HT1080 (cell line): ENCODE measurements around the gene CEP128. TPM values are rescaled to one million over a fixed set of nuclear protein-coding genes. Genes with fewer than 3 reads are reported as not detected.
"Not testable (repeated sequence)": the region's sequence is repeated elsewhere in the genome, so short reads cannot be mapped to it uniquely, and the experiment has no call there.

Experiments used
- DNase-seq: peaks from one replicate; pipeline ENCODE4 v3.0.0-alpha.2; 2015; ENCODE audit warnings: low read depth
- total RNA-seq: library from RNA; depleted of rRNA; stranded (reverse); fragments of >200 nt; shearing (Covaris generic); gene quantifications from 2 replicates; pipeline ENCODE4 v1.2.3, GENCODE V29; 2014

Gene CEP128
- total RNA-seq, 1 experiment from 2014 or later = 5.0 TPM

DNA sequence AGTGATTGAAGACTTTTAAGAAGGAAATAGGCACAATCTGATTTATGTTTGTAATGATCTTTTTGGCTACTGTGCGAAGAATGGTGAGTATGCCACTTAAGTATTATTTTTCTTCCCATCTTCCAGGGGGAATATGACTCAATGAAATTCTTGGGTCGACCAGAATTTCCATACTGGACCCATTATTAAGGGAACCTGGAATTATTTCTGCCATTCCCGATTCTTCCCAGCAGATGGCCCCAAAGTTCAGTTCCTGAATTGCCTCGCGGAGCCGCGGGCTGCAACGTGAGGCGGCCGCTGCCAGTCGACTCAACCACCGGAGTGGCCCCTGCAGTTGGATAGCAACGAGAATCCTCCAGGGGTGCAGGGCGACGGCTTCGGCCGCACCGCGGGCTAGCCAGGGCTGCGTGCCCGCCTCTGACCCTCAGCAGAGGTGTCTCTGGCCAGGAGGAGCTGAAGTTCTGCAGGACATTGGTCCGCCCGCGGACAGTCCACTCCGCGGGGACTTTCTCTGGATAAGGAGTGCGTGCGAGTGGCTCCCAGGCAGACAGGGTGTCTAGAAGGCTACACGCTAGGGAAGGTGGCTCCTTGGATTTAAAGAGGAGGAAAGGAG lies 13.3 kb upstream of the CEP128 start:
- DNase-seq = peak; percentile 73

GRCh38 chr14:80953211-80953610 lies 11.7 kb upstream of the CEP128 start:
- not testable (repeated sequence) for DNase-seq

GRCh38 chr14:80951491-80951890 lies 10.0 kb upstream of the CEP128 start:
- DNase-seq = no peak

GRCh38 chr14:80948291-80948690 lies 6.8 kb upstream of the CEP128 start:
- DNase-seq = no peak

- no peak for DNase-seq
These were observed 5.3 kb upstream of the CEP128 start for GRCh38 chr14:80946797-80947196.

- DNase-seq = peak; percentile 81
These were observed 4.6 kb upstream of the CEP128 start for GRCh38 chr14:80946187-80946586.

DNA sequence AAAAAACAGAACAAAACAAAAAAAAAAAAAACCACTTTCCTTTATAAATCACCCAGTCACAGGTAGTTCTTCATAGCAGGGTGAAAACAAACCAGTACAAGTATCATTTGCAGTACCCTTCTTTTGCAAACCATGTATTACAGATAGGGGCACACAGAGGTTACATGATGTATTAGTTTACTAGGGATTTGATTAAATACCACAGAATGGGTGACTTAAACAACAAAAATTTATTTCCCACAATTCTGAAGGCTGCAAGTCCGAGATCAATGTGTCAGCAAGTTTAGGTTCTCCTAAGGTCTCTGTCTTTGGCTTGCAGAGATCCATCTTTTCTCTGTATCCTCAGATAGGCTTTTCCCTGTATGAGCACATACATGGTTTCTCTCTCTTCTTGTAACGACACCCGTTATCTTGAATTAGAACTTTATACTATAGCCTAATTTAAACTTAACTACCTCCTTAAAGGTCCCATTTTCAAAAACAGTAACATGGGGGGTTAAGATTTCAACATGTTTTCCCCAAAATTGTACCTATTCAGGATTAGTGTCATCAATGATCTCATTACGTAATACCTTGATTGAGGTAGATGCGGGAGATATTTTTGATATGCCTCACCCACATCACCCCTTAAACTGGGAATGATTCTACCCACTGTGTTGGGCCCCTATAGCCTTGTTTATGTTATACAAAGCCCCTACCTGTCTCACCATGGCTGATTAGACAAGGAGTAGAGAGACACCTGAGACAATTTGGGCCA lies 3.5 kb upstream of the CEP128 start:
- no peak for DNase-seq

DNA sequence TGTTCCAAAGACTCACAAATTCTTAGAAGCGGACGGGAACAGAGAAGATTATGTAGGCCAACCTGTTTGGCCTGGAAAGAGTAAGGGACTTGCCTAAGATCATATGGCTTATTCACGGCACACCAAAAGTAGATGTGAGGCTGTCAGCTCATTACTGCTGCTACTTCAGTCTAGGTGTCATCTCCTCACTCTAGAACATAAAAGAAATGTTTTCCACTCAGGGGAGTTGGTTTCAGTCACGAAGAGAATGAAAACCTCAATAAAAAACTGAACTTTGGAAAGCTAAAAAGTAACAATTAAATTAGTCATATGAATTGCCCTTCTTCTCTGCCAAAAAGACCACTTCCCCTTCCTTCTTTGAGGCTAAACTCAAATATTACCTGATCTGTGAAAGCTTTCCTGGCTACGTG lies 658 bp upstream of the CEP128 start:
- no peak for DNase-seq

- DNase-seq = no peak
These were observed 1.4 kb downstream of the CEP128 start for GRCh38 chr14:80940146-80940545.

- no peak for DNase-seq
These were observed 7.9 kb downstream of the CEP128 start for GRCh38 chr14:80933686-80934085.

- no peak for DNase-seq
These were observed 8.3 kb downstream of the CEP128 start for GRCh38 chr14:80933282-80933681.

- DNase-seq = peak; percentile 94
These were observed 10.6 kb downstream of the CEP128 start for GRCh38 chr14:80930836-80931389.

- DNase-seq = no peak
These were observed 11.4 kb downstream of the CEP128 start for GRCh38 chr14:80930095-80930494.

GRCh38 chr14:80927083-80927989 lies 14.2 kb downstream of the CEP128 start:
- no peak for DNase-seq

- DNase-seq = peak; percentile 24
These were observed 15.0 kb downstream of the CEP128 start for GRCh38 chr14:80926397-80927082.

- DNase-seq = no peak
These were observed 17.0 kb downstream of the CEP128 start for GRCh38 chr14:80924365-80925103.

DNA sequence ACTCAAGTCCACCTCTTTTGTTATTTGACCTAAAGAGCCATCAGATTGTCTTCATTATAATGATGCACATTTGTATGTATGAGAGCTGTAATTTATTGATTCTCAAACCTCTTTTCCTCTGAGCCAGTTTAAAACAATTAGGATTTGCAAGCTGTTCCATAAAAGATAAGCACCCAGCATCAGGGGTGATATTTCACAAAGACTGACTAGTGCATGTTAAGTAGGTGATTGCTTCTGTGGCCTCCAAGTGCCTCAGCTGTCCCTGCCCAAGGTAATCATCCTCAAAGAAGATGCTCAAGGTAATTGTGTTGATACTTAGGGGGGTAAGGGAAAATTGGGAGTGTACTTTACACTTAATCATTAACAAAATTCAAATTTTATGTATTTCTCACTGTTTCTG lies 18.2 kb downstream of the CEP128 start:
- no peak for DNase-seq

GRCh38 chr14:80919622-80920021 lies 21.9 kb downstream of the CEP128 start:
- DNase-seq = no peak

- DNase-seq = peak; percentile 36
These were observed 29.5 kb downstream of the CEP128 start for GRCh38 chr14:80912013-80912412.

- DNase-seq = no peak
These were observed 34.6 kb downstream of the CEP128 start for GRCh38 chr14:80906946-80907345.
